ENCODE results near the gene ARAF.

The ARAF gene

DNA sequence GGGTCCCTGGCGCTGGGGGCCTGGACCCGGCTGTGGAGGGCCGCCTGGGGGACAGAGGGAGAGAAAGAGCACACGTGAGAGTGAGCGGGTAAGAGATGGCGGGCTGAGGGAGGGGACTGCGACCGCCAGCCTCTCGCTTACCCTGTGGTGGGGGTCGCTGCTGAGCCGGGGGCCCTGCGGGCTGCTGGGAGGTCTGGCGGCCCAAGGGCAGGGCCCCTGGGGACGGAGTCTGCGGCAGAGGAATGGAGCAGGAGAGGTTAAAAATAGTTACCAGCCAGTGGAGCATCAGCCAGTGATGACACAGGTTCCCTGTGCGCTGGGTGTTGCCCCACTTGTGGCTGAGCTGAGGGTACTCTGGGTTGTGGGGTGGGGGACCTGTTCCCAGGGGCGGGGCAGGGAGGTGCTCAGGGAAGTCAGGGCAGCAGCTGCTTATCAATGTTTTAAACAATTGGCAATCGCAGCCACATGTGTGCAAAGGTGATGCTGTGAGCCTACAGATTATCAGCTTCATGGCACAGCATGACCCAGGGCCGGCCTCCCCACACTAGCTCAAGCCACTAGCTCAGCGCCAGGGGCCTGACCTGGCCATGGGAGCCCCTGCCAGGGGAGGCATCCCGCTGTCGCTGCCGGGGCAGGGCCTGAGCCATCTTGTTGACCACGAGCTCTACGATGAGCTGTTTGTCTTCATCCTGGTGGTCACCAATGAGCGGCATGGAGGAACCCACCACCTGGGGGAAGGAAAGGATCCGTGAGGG, 13.7 kb downstream of the ARAF start:
- no peaks in the 10 kb centered on the region for H3K9me3 ChIP-seq (ENCODE audit: control insufficient read depth, low read length)
- H3K9ac ChIP-seq = no peak overlapping the region
- no peaks in the 10 kb centered on the region for H3K4me1 ChIP-seq
- no peak overlapping the region for H3K27ac ChIP-seq
- no peak overlapping the region for H2AFZ ChIP-seq
- H3K4me3 ChIP-seq (ENCODE audit: low read depth, low read length) = no peak overlapping the region
- no peak overlapping the region for H3K4me2 ChIP-seq (ENCODE audit: low read length)
- TF ChIP-seq, protein P1, sequence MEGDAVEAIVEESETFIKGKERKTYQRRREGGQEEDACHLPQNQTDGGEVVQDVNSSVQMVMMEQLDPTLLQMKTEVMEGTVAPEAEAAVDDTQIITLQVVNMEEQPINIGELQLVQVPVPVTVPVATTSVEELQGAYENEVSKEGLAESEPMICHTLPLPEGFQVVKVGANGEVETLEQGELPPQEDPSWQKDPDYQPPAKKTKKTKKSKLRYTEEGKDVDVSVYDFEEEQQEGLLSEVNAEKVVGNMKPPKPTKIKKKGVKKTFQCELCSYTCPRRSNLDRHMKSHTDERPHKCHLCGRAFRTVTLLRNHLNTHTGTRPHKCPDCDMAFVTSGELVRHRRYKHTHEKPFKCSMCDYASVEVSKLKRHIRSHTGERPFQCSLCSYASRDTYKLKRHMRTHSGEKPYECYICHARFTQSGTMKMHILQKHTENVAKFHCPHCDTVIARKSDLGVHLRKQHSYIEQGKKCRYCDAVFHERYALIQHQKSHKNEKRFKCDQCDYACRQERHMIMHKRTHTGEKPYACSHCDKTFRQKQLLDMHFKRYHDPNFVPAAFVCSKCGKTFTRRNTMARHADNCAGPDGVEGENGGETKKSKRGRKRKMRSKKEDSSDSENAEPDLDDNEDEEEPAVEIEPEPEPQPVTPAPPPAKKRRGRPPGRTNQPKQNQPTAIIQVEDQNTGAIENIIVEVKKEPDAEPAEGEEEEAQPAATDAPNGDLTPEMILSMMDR (IDR thresholded peaks at IDR 0.05) = no peak
- H3K79me2 ChIP-seq = no peaks in the 10 kb centered on the region
- H3K27me3 ChIP-seq (ENCODE audit: control insufficient read depth, insufficient read depth, low read length) = no peaks in the 10 kb centered on the region
- H3K36me3 ChIP-seq (ENCODE audit: control insufficient read depth, insufficient read depth, low read length) = no peaks in the 10 kb centered on the region

DNA sequence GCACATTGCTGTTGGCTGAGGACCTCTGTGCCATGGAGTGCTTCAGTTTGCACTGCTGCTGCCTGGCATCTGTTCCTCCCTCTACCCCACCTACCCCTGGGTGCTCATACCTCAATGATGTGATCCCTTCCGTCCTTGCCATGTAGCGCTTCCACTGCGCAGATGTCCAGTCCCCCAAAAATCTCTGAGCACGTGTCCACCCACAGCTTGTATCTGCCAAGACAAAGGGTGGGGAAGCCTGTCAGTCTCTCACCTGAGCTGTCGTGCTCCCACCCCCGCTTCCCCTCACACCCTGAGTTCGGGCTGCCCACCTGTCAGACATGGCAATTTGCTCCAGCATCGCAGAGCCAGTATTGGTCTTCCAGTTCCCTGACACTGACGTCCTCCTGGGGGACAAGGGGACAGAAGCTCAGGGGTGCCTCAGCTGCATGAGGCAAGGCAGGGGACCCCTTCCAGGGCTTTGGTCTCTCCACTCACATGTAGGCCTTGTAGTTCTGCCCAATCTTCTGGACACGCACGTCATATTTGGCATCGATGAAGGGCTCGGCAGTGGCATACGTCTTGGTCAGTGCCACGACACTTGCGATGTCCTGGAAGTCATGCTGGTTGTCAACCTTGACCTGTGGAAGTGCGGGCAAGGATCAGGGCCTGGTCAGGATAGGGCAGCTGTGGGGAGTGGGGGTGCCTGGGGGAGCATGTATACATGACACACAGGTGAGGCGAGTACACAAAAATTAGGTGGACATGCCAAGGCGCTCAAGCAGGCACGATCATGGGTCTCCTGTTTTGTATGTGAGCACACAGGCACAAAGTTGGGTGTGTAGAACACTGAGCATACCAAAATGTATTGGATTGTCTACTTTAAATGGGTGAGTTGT, 15.3 kb downstream of the ARAF start:
- H3K27ac ChIP-seq = no peak overlapping the region
- no peaks in the 10 kb centered on the region for H3K79me2 ChIP-seq
- no peaks in the 10 kb centered on the region for H3K4me1 ChIP-seq
- H3K4me2 ChIP-seq (ENCODE audit: low read length) = no peak overlapping the region
- no peaks in the 10 kb centered on the region for H3K27me3 ChIP-seq (ENCODE audit: control insufficient read depth, insufficient read depth, low read length)
- H3K4me3 ChIP-seq (ENCODE audit: low read depth, low read length) = no peak overlapping the region
- H3K9me3 ChIP-seq (ENCODE audit: control insufficient read depth, low read length) = no peaks in the 10 kb centered on the region
- TF ChIP-seq, protein P1 (IDR thresholded peaks at IDR 0.05) = no peak
- H2AFZ ChIP-seq = no peak overlapping the region
- no peak overlapping the region for H3K9ac ChIP-seq
- no peaks in the 10 kb centered on the region for H3K36me3 ChIP-seq (ENCODE audit: control insufficient read depth, insufficient read depth, low read length)

DNA sequence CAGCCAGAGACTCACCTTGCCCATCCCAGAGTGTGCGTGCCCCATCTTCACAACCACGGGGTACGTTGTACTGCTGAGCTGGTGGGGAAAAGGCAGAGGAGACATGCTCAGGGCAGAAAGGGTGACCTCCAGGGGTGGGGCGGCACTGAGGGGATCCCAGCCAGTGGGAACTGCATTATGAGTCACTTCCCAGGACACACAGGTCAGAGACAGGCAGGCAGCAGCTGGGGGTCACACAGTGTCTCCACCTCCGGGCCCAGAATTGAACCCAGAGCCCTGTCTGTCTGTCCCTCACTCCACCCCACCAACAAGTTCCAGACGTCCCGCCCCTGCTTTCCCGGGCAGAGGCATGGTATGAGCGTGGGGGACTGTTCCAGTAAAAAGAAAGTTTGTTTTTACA, 16.4 kb downstream of the ARAF start:
- TF ChIP-seq, protein P1 (IDR thresholded peaks at IDR 0.05) = no peak
- H3K36me3 ChIP-seq (ENCODE audit: control insufficient read depth, insufficient read depth, low read length) = no peaks in the 10 kb centered on the region
- no peak overlapping the region for H2AFZ ChIP-seq
- H3K9ac ChIP-seq = no peak overlapping the region
- no peaks in the 10 kb centered on the region for H3K9me3 ChIP-seq (ENCODE audit: control insufficient read depth, low read length)
- H3K79me2 ChIP-seq = no peaks in the 10 kb centered on the region
- no peak overlapping the region for H3K4me3 ChIP-seq (ENCODE audit: low read depth, low read length)
- no peak overlapping the region for H3K27ac ChIP-seq
- H3K4me2 ChIP-seq (ENCODE audit: low read length) = no peak overlapping the region
- H3K4me1 ChIP-seq = no peaks in the 10 kb centered on the region
- no peaks in the 10 kb centered on the region for H3K27me3 ChIP-seq (ENCODE audit: control insufficient read depth, insufficient read depth, low read length)

DNA sequence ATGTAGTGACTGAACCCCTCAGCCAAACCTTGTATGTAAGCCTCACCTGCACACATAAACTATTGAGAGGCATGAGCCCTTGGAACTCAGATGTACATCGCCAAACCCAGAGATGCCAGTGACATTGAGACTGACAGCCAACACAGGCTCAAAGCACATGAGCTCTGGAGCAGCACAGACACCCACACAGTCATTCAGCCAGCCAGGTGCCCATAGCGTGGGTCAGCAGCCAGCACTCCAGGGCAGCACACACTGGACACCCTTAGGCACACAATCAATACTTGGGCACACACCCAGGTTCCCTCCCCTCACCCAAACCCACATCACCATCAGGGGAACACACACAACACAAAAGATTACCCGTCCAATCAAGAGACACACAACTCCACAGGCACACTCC, 16.9 kb downstream of the ARAF start:
- TF ChIP-seq, protein P1 (IDR thresholded peaks at IDR 0.05) = no peak
- Histone ChIP-seq H3K4me1 (no peaks in the 10 kb centered on the region), H3K4me2 (ENCODE audit: low read length) (no peak overlapping the region), H2AFZ (no peak overlapping the region), H3K79me2 (no peaks in the 10 kb centered on the region), H3K9me3 (ENCODE audit: control insufficient read depth, low read length) (no peaks in the 10 kb centered on the region), H3K9ac (no peak overlapping the region), H3K27ac (no peak overlapping the region), H3K36me3 (ENCODE audit: control insufficient read depth, insufficient read depth, low read length) (no peaks in the 10 kb centered on the region), H3K4me3 (ENCODE audit: low read depth, low read length) (no peak overlapping the region), H3K27me3 (ENCODE audit: control insufficient read depth, insufficient read depth, low read length) (no peaks in the 10 kb centered on the region)

Data from parathyroid adenoma (tissue), 2 donors.